HepG2 (cell line): Measurements from ENCODE around the gene PRM3. TPM values are rescaled to one million over a fixed set of nuclear protein-coding genes. Genes with fewer than 3 reads are reported as not detected.

ENCODE experiments used
- CBX5 ChIP-seq: sonication (generic); formaldehyde crosslinking; IDR thresholded peaks from 2 replicates; pipeline ENCODE4 v1.4.0; 2020; ENCODE audit warnings: missing genetic modification reagents, borderline replicate concordance
- CREM ChIP-seq, 2 experiments: sonication (generic) in 1 of 2; formaldehyde crosslinking in 1 of 2; IDR thresholded peaks; 2 replicates each; pipeline versions ENCODE4 v1.4.0 to v1.6.1; 2016 to 2020; ENCODE audit warnings: antibody characterized with exemption in 1 of 2, mild to moderate bottlenecking in 1 of 2, missing genetic modification reagents in 1 of 2
- ERF ChIP-seq: IDR thresholded peaks from 2 replicates; pipeline ENCODE4 v1.6.1; 2018; ENCODE audit warnings: missing biosample characterization, missing genetic modification reagents
- GATAD2A ChIP-seq: IDR thresholded peaks from 2 replicates; pipeline ENCODE4 v1.6.1; 2016
- MLX ChIP-seq: IDR thresholded peaks from 2 replicates; pipeline ENCODE4 v1.6.1; 2016
- MXD4 ChIP-seq: IDR thresholded peaks from 2 replicates; pipeline ENCODE4 v1.6.1; 2016; ENCODE audit warnings: mild to moderate bottlenecking, missing biosample characterization, missing genetic modification reagents
- NR1H2 ChIP-seq: sonication (generic); formaldehyde crosslinking; IDR thresholded peaks from 2 replicates; pipeline ENCODE4 v1.8.1; 2022; ENCODE audit warnings: low read depth, missing genetic modification reagents, borderline replicate concordance
- SMYD3 ChIP-seq: sonication (generic); formaldehyde crosslinking; IDR thresholded peaks from 2 replicates; pipeline ENCODE4 v1.8.1; 2023; ENCODE audit warnings: mild to moderate bottlenecking, missing genetic modification reagents
- SRSF1 ChIP-seq: fragments of 200-400 bp; formaldehyde crosslinking; optimal IDR thresholded peaks from 2 replicates; pipeline ENCODE3; 2017; ENCODE audit warnings: mild to moderate bottlenecking, low read depth, low read length, moderate library complexity
- ZMYM2 ChIP-seq: sonication (generic); formaldehyde crosslinking; IDR thresholded peaks from 2 replicates; pipeline ENCODE4 v1.8.0; 2022; ENCODE audit warnings: mild to moderate bottlenecking, missing genetic modification reagents
- ZNF605 ChIP-seq: sonication (generic); formaldehyde crosslinking; IDR thresholded peaks from 2 replicates; pipeline ENCODE4 v1.8.0; 2022; ENCODE audit warnings: mild to moderate bottlenecking, missing genetic modification reagents
- ZNF746 ChIP-seq: sonication (generic); formaldehyde crosslinking; IDR thresholded peaks from 2 replicates; pipeline ENCODE4 v1.8.0; 2022; ENCODE audit warnings: mild to moderate bottlenecking, missing genetic modification reagents
- polyA plus RNA-seq, 8 experiments: library from polyadenylated mRNA; depleted of rRNA in 3 of 8; stranded (reverse) in 7 of 8; unstranded in 1 of 8; fragments of >200 nt; fragmentation: Illumina TruSeq in 4 of 8; extraction: Trizol in 4 of 8; gene quantifications; 2 replicates each; pipeline versions ENCODE4 v1.2.1 to v1.2.3, GENCODE V29; 2011 to 2016; ENCODE audit warnings: low read depth in 4 of 8, missing spikeins in 1 of 8, mixed read lengths in 1 of 8; ENCODE audit not compliant: insufficient read depth in 1 of 8
- total RNA-seq, 5 experiments: library from RNA; depleted of rRNA; stranded (reverse); fragments of >200 nt; fragmentation: Illumina TruSeq; extraction: Trizol; gene quantifications; 2 replicates each; pipeline ENCODE4 v1.2.3, GENCODE V29; 2016; ENCODE audit warnings: low read depth in 1 of 5
- TF ChIP-seq, protein P1 (sequence below): IDR thresholded peaks from 2 replicates; pipeline ENCODE4 v1.6.1; 2016; ENCODE audit warnings: mild to moderate bottlenecking, missing biosample characterization, missing genetic modification reagents
- TF ChIP-seq, protein P2 (sequence below): sonication (generic); formaldehyde crosslinking; conservative IDR thresholded peaks from 2 replicates; pipeline ENCODE4 v1.4.0; 2020; ENCODE audit warnings: missing genetic modification reagents
- TF ChIP-seq, protein P3 (sequence below), 2 experiments: fragments of 450-650 bp in 1 of 2; sonication (generic) in 1 of 2; formaldehyde crosslinking in 1 of 2; IDR thresholded peaks; 2 replicates each; pipeline versions ENCODE4 v1.6.1 to v1.8.0; 2016 to 2022; ENCODE audit warnings: antibody characterized with exemption in 1 of 2, mild to moderate bottlenecking in 1 of 2, missing genetic modification reagents in 1 of 2

The PRM3 gene
- total and polyA plus RNA-seq, 2 of the 13 experiments (the other 11 are each of a cell fraction or from before 2014, with no cell fraction given), result not detected

DNA sequence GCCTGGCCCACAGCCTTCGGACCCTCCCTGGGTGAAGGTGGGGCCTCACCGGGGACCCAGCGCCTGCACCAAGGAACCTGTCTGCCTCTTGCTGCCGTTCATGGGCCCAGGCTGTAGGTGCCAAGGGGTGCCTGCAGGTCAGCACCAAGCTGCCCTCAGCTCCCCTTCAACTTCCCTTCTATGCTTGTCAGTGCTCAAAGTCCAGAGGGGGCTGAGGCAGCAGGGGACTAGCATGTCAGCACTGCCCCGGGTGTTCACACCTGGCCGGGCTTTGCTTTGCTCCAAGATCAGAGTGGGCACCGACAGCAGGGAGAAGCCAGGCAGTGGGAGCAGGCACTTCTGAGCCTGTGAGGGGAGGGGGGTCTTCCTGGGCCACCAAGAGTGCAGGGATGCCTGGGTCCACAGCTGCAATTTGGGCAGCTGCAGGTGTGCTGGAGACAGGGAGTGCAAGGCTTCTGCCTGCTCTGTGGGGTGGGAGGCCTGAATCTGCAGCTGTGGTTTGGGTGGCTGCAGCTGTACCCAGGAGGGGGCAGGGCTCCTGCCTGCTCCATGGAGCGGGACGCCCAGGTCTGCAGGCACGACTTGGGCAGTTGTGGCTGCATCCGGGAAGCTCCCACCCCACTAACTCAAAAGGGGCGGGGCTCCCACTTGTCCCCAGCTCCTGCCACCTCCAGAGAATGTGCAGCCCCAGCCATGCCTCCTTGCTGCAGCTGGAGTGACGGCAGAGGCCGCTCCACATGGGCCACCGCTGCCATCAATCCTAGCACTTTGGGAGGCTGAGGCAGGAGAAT lies 35.3 kb upstream of the PRM3 start (continued):
- TF ChIP-seq, protein P1, sequence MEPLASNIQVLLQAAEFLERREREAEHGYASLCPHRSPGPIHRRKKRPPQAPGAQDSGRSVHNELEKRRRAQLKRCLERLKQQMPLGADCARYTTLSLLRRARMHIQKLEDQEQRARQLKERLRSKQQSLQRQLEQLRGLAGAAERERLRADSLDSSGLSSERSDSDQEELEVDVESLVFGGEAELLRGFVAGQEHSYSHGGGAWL, result peak; percentile 56; the same call in 1 of the 2 replicates
- TF ChIP-seq ZNF746 (0 out of 2 replicates have a peak, but pooled peaks have one; percentile 64), NR1H2 (no peak), ERF (CRISPR knock-in tag) (no peak), GATAD2A (CRISPR knock-in tag) (peak; percentile 87), ZNF605 (CRISPR knock-in tag) (peak; percentile 68), MXD4 (CRISPR knock-in tag) (no peak), CBX5 (CRISPR knock-in tag) (peak; percentile 69; the same call in 1 of the 2 replicates), MLX (CRISPR knock-in tag) (peak; percentile 9; the same call in 1 of the 2 replicates), SMYD3 (CRISPR knock-in tag) (peak; percentile 52; the same call in 1 of the 2 replicates), SRSF1 (no peak), ZMYM2 (peak; percentile 57; the same call in 1 of the 2 replicates), CREM (IDR thresholded peaks at IDR 0.05) (peak; percentile 52; the same call in 1 of the 2 replicates), CREM (CRISPR knock-in tag; IDR thresholded peaks at IDR 0.05) (no peak)
- TF ChIP-seq, protein P2, sequence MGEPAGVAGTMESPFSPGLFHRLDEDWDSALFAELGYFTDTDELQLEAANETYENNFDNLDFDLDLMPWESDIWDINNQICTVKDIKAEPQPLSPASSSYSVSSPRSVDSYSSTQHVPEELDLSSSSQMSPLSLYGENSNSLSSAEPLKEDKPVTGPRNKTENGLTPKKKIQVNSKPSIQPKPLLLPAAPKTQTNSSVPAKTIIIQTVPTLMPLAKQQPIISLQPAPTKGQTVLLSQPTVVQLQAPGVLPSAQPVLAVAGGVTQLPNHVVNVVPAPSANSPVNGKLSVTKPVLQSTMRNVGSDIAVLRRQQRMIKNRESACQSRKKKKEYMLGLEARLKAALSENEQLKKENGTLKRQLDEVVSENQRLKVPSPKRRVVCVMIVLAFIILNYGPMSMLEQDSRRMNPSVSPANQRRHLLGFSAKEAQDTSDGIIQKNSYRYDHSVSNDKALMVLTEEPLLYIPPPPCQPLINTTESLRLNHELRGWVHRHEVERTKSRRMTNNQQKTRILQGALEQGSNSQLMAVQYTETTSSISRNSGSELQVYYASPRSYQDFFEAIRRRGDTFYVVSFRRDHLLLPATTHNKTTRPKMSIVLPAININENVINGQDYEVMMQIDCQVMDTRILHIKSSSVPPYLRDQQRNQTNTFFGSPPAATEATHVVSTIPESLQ (CRISPR knock-in tag), result no peak
- TF ChIP-seq, protein P3, sequence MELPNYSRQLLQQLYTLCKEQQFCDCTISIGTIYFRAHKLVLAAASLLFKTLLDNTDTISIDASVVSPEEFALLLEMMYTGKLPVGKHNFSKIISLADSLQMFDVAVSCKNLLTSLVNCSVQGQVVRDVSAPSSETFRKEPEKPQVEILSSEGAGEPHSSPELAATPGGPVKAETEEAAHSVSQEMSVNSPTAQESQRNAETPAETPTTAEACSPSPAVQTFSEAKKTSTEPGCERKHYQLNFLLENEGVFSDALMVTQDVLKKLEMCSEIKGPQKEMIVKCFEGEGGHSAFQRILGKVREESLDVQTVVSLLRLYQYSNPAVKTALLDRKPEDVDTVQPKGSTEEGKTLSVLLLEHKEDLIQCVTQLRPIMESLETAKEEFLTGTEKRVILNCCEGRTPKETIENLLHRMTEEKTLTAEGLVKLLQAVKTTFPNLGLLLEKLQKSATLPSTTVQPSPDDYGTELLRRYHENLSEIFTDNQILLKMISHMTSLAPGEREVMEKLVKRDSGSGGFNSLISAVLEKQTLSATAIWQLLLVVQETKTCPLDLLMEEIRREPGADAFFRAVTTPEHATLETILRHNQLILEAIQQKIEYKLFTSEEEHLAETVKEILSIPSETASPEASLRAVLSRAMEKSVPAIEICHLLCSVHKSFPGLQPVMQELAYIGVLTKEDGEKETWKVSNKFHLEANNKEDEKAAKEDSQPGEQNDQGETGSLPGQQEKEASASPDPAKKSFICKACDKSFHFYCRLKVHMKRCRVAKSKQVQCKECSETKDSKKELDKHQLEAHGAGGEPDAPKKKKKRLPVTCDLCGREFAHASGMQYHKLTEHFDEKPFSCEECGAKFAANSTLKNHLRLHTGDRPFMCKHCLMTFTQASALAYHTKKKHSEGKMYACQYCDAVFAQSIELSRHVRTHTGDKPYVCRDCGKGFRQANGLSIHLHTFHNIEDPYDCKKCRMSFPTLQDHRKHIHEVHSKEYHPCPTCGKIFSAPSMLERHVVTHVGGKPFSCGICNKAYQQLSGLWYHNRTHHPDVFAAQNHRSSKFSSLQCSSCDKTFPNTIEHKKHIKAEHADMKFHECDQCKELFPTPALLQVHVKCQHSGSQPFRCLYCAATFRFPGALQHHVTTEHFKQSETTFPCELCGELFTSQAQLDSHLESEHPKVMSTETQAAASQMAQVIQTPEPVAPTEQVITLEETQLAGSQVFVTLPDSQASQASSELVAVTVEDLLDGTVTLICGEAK (IDR thresholded peaks at IDR 0.05), result no peak
- TF ChIP-seq, protein P3 (CRISPR knock-in tag; IDR thresholded peaks at IDR 0.05), result peak; percentile 63; the same call in 1 of the 2 replicates
